ENCODE data around the gene WFDC6. TPM values are rescaled to one million over a fixed set of nuclear protein-coding genes. Genes with fewer than 3 reads are reported as not detected.
"Not testable (repeated sequence)": the region's sequence is repeated elsewhere in the genome, so short reads cannot be mapped to it uniquely, and the experiment has no call there.

The WFDC6 gene
- total RNA-seq, 1 donor from 2014 or later = not detected

GRCh38 chr20:45579184-45579583 is 39.9 kb upstream of the WFDC6 start, which contains the start of gene WFDC8:
Gene WFDC8 (minus strand): TSS chr20:45579284. CDS start chr20:45579247, 37 bp downstream.
- no peaks in the 10 kb centered on the region for H3K36me3 Mint-ChIP-seq (ENCODE audit: unreplicated experiment)
- H3K9me3 Mint-ChIP-seq (ENCODE audit: unreplicated experiment) = peaks cover 2% of the 10 kb centered on the region
- no peaks in the 10 kb centered on the region for H3K4me1 Mint-ChIP-seq (ENCODE audit: low read depth, unreplicated experiment)
- TF ChIP-seq CTCF (IDR thresholded peaks at IDR 0.05; ENCODE audit: partially characterized antibody, unreplicated experiment) = no peak
- no peak within 1 kb of the TSS for H3K27ac Mint-ChIP-seq (ENCODE audit: unreplicated experiment)
- DNase-seq = no peak
- no peaks in the 10 kb centered on the region for H3K27me3 Mint-ChIP-seq (ENCODE audit: unreplicated experiment)
- H3K4me3 Mint-ChIP-seq (ENCODE audit: unreplicated experiment) = no peak within 1 kb of the TSS

GRCh38 chr20:45578231-45578630 is 38.9 kb upstream of the WFDC6 start:
- TF ChIP-seq CTCF (IDR thresholded peaks at IDR 0.05; ENCODE audit: partially characterized antibody, unreplicated experiment) = no peak
- DNase-seq = no peak
- peaks cover 2% of the 10 kb centered on the region for H3K9me3 Mint-ChIP-seq (ENCODE audit: unreplicated experiment)
- H3K4me1 Mint-ChIP-seq (ENCODE audit: low read depth, unreplicated experiment) = no peaks in the 10 kb centered on the region
- H3K27me3 Mint-ChIP-seq (ENCODE audit: unreplicated experiment) = no peaks in the 10 kb centered on the region
- no peak overlapping the region for H3K27ac Mint-ChIP-seq (ENCODE audit: unreplicated experiment)
- H3K4me3 Mint-ChIP-seq (ENCODE audit: unreplicated experiment) = no peak overlapping the region
- H3K36me3 Mint-ChIP-seq (ENCODE audit: unreplicated experiment) = no peaks in the 10 kb centered on the region

GRCh38 chr20:45576995-45577394 is 37.7 kb upstream of the WFDC6 start:
- no peak for DNase-seq
- Mint-ChIP-seq H3K9me3 (ENCODE audit: unreplicated experiment) (peaks cover 2% of the 10 kb centered on the region), H3K4me1 (ENCODE audit: low read depth, unreplicated experiment) (no peaks in the 10 kb centered on the region), H3K27me3 (ENCODE audit: unreplicated experiment) (no peaks in the 10 kb centered on the region), H3K27ac (ENCODE audit: unreplicated experiment) (no peak overlapping the region), H3K36me3 (ENCODE audit: unreplicated experiment) (no peaks in the 10 kb centered on the region), H3K4me3 (ENCODE audit: unreplicated experiment) (no peak overlapping the region)
- TF ChIP-seq CTCF (IDR thresholded peaks at IDR 0.05; ENCODE audit: partially characterized antibody, unreplicated experiment) = no peak

GRCh38 chr20:45575931-45576330 is 36.6 kb upstream of the WFDC6 start:
- H3K4me3 Mint-ChIP-seq (ENCODE audit: unreplicated experiment) = no peak overlapping the region
- peaks cover 2% of the 10 kb centered on the region for H3K9me3 Mint-ChIP-seq (ENCODE audit: unreplicated experiment)
- H3K27ac Mint-ChIP-seq (ENCODE audit: unreplicated experiment) = no peak overlapping the region
- no peaks in the 10 kb centered on the region for H3K27me3 Mint-ChIP-seq (ENCODE audit: unreplicated experiment)
- H3K36me3 Mint-ChIP-seq (ENCODE audit: unreplicated experiment) = no peaks in the 10 kb centered on the region
- no peaks in the 10 kb centered on the region for H3K4me1 Mint-ChIP-seq (ENCODE audit: low read depth, unreplicated experiment)
- no peak for DNase-seq
- no peak for TF ChIP-seq CTCF (IDR thresholded peaks at IDR 0.05; ENCODE audit: partially characterized antibody, unreplicated experiment)

GRCh38 chr20:45569650-45570049 is 30.4 kb upstream of the WFDC6 start:
- not testable (repeated sequence) for H3K4me3 Mint-ChIP-seq (ENCODE audit: unreplicated experiment); H3K27ac Mint-ChIP-seq (ENCODE audit: unreplicated experiment); H3K36me3 Mint-ChIP-seq (ENCODE audit: unreplicated experiment); H3K27me3 Mint-ChIP-seq (ENCODE audit: unreplicated experiment); H3K4me1 Mint-ChIP-seq (ENCODE audit: low read depth, unreplicated experiment); H3K9me3 Mint-ChIP-seq (ENCODE audit: unreplicated experiment); DNase-seq
